GM18499 (cell line): ENCODE results near the gene KRTAP10-7.
"Not testable (repeated sequence)": the region's sequence is repeated elsewhere in the genome, so short reads cannot be mapped to it uniquely, and the experiment has no call there.

Experiments used
- ATAC-seq: cut with Tn5 transposase; IDR thresholded peaks from one replicate; pipeline ENCODE4 v1.9.1; 2021; ENCODE audit warnings: moderate number of reproducible peaks; ENCODE audit not compliant: insufficient read depth, unreplicated experiment

KRTAP10-7 gene

GRCh38 chr21:44627831-44628233 lies 27.4 kb downstream of the KRTAP10-7 start:
- not testable (repeated sequence) for ATAC-seq

GRCh38 chr21:44628707-44629391 lies 28.5 kb downstream of the KRTAP10-7 start:
- no peak for ATAC-seq

GRCh38 chr21:44630440-44630839 lies 30.0 kb downstream of the KRTAP10-7 start:
- ATAC-seq, result no peak

- no peak for ATAC-seq
These were observed 31.7 kb downstream of the KRTAP10-7 start for GRCh38 chr21:44632067-44632466.

GRCh38 chr21:44636209-44637017 lies 36.0 kb downstream of the KRTAP10-7 start:
- no peak for ATAC-seq

GRCh38 chr21:44637018-44637850 lies 36.8 kb downstream of the KRTAP10-7 start, which contains the start of gene KRTAP10-10:
TSS of gene KRTAP10-10 (plus strand) at chr21:44637356. CDS start at chr21:44637418, 62 bp downstream.
- no peak for ATAC-seq

- ATAC-seq, result not testable (repeated sequence)
These were observed 37.5 kb downstream of the KRTAP10-7 start for GRCh38 chr21:44637851-44638348.

GRCh38 chr21:44638506-44639330 lies 38.3 kb downstream of the KRTAP10-7 start:
- ATAC-seq, result not testable (repeated sequence)

- no peak for ATAC-seq
These were observed 38.9 kb downstream of the KRTAP10-7 start for GRCh38 chr21:44639331-44639655.

- no peak for ATAC-seq
These were observed 40.4 kb downstream of the KRTAP10-7 start for GRCh38 chr21:44640761-44641160.

- no peak for ATAC-seq
These were observed 43.4 kb downstream of the KRTAP10-7 start for GRCh38 chr21:44643741-44644310.

GRCh38 chr21:44644878-44645277 lies 44.5 kb downstream of the KRTAP10-7 start:
- no peak for ATAC-seq

GRCh38 chr21:44646366-44647221 lies 46.2 kb downstream of the KRTAP10-7 start, which contains the start of gene KRTAP10-11:
TSS of gene KRTAP10-11 (plus strand) at chr21:44646414. CDS start at chr21:44646459, 45 bp downstream.
- ATAC-seq, result not testable (repeated sequence)

- no peak for ATAC-seq
These were observed 46.8 kb downstream of the KRTAP10-7 start for GRCh38 chr21:44647222-44647552.

- ATAC-seq, result no peak
These were observed 48.3 kb downstream of the KRTAP10-7 start for GRCh38 chr21:44648557-44649311.

- no peak for ATAC-seq
These were observed 49.2 kb downstream of the KRTAP10-7 start for GRCh38 chr21:44649521-44650100.

- ATAC-seq, result no peak
These were observed 50.0 kb downstream of the KRTAP10-7 start for GRCh38 chr21:44650265-44650972.
